GM12878 (cell line): ENCODE results near the gene NUDCD2. TPM values are rescaled to one million over a fixed set of nuclear protein-coding genes. Genes with fewer than 3 reads are reported as not detected.

ENCODE experiments used
- ATAC-seq: fragments of 200-7000 bp; cut with Tn5 transposase; 3 replicates; pipeline ENCODE4 v1.9.1; 2020; ENCODE audit warnings: mild to moderate bottlenecking, moderate library complexity
- BruUV-seq: library from RNA; stranded (reverse); fragments of 400-500 nt; replicated peaks from 2 replicates; lab custom pipeline; 2021; lab: Mats Ljungman, UMichigan
- CTCF ChIA-PET: fragments of 300-600 bp; sonication (Branson Sonifier 250); formaldehyde crosslinking; extraction: SDS; loops from one replicate; lab custom pipeline; 2021; ENCODE audit warnings: inconsistent platforms; lab: Yijun Ruan, JAX
- POLR2A ChIA-PET: fragments of 350-600 bp; formaldehyde crosslinking; extraction: SDS; loops from one replicate; lab custom pipeline; 2021; ENCODE audit warnings: inconsistent platforms; lab: Charles Lee
- RAD21 ChIA-PET: fragments of 300-600 bp; sonication (Branson Sonifier 250); formaldehyde crosslinking; loops from one replicate; lab custom pipeline; 2023; ENCODE audit warnings: antibody characterized with exemption; ENCODE audit not compliant: unreplicated experiment; lab: Charles Lee
- SMC1A ChIA-PET: fragments of 300-600 bp; sonication (Branson Sonifier 250); formaldehyde crosslinking; loops from one replicate; lab custom pipeline; 2023; ENCODE audit not compliant: unreplicated experiment, uncharacterized antibody; lab: Charles Lee
- DNase-seq: peaks from one replicate; pipeline ENCODE4 v3.0.0-alpha.2; 2011; ENCODE audit warnings: low read depth, low spot score
- FAIRE-seq: peaks from 3 replicates; lab custom pipeline; 2011; peaks lifted over from hg19 to GRCh38; lab: Jason Lieb, UNC
- H2AFZ ChIP-seq: 2 replicates; pipeline ENCODE4 v1.6.0; 2011; ENCODE audit warnings: low read depth, low read length, control low read depth; ENCODE audit not compliant: control insufficient read depth
- H3K27ac ChIP-seq: 2 replicates; pipeline ENCODE4 v1.5.1; 2011; ENCODE audit warnings: control low read depth; ENCODE audit not compliant: control insufficient read depth, insufficient read depth
- H3K27me3 ChIP-seq, 2 experiments: replicated peaks in 1 of 2; 2 replicates each; pipeline versions ENCODE4 v1.6.0 to v1.6.1; 2011; ENCODE audit warnings: low read length in 1 of 2; ENCODE audit not compliant: control insufficient read depth in 2 of 2, insufficient read depth in 2 of 2
- H3K36me3 ChIP-seq, 2 experiments: 2 replicates each; pipeline ENCODE4 v1.5.1; 2011; ENCODE audit warnings: low read length in 1 of 2; ENCODE audit not compliant: control insufficient read depth in 2 of 2, insufficient read depth in 2 of 2
- H3K4me1 ChIP-seq: 2 replicates; pipeline ENCODE4 v1.6.1; 2011; ENCODE audit warnings: mild to moderate bottlenecking, low read length, moderate library complexity, mixed read lengths; ENCODE audit not compliant: control insufficient read depth, insufficient read depth
- H3K4me2 ChIP-seq: 2 replicates; pipeline ENCODE4 v1.6.0; 2011; ENCODE audit warnings: control low read depth; ENCODE audit not compliant: control insufficient read depth, insufficient read depth
- H3K4me3 ChIP-seq: fragments of 200-600 bp; sonication (generic); 2 replicates; pipeline ENCODE4 v1.5.1; 2016
- H3K79me2 ChIP-seq: 2 replicates; pipeline ENCODE4 v1.6.0; 2011; ENCODE audit warnings: low read length; ENCODE audit not compliant: control insufficient read depth, insufficient read depth
- H3K9ac ChIP-seq: 2 replicates; pipeline ENCODE4 v1.8.0; 2011; ENCODE audit warnings: low read length, control low read depth, mixed read lengths; ENCODE audit not compliant: control insufficient read depth, insufficient read depth
- H3K9me3 ChIP-seq: replicated peaks from 3 replicates; pipeline ENCODE4 v1.5.1; 2011; ENCODE audit warnings: mild to moderate bottlenecking, low read length; ENCODE audit not compliant: control insufficient read depth, insufficient read depth
- H4K20me1 ChIP-seq: 2 replicates; pipeline ENCODE4 v1.6.0; 2011; ENCODE audit not compliant: control insufficient read depth, insufficient read depth
- ASH2L ChIP-seq: fragments of 300-600, 200-600 bp; sonication (generic); IDR thresholded peaks from 2 replicates; pipeline ENCODE4 v1.6.1; 2017; ENCODE audit warnings: low read depth, mild to moderate bottlenecking, borderline replicate concordance
- CEBPB ChIP-seq, 2 experiments: fragments of 150-350 bp in 1 of 2; IDR thresholded peaks; 2 replicates each; pipeline ENCODE4 v1.6.1; 2012 to 2014; ENCODE audit warnings: low read depth in 2 of 2, low read length in 2 of 2, borderline replicate concordance in 1 of 2, inconsistent platforms in 1 of 2
- HCFC1 ChIP-seq: fragments of 150-350 bp; IDR thresholded peaks from 2 replicates; pipeline ENCODE4 v1.6.1; 2014; ENCODE audit warnings: low read length
- IRF3 ChIP-seq: fragments of 450-650 bp; IDR thresholded peaks from 2 replicates; pipeline ENCODE4 v1.6.1; 2014; ENCODE audit warnings: mild to moderate bottlenecking
- JUNB ChIP-seq: IDR thresholded peaks from 2 replicates; pipeline ENCODE4 v1.6.1; 2016; ENCODE audit warnings: antibody characterized with exemption, mild to moderate bottlenecking
- NFYA ChIP-seq: IDR thresholded peaks from 2 replicates; pipeline ENCODE4 v1.6.1; 2011; ENCODE audit warnings: low read depth, mild to moderate bottlenecking, low read length, improper control_type of control experiment, borderline replicate concordance
- PBX3 ChIP-seq: IDR thresholded peaks from 2 replicates; pipeline ENCODE4 v1.6.1; 2011; ENCODE audit warnings: mild to moderate bottlenecking, low read depth, low read length, moderate library complexity; ENCODE audit not compliant: insufficient replicate concordance
- PML ChIP-seq: IDR thresholded peaks from 2 replicates; pipeline ENCODE4 v1.6.1; 2012; ENCODE audit warnings: low read length, inconsistent platforms
- YBX1 ChIP-seq: fragments of 450-650 bp; IDR thresholded peaks from 2 replicates; pipeline ENCODE4 v1.6.1; 2016; ENCODE audit warnings: antibody characterized with exemption
- ZNF24 ChIP-seq: fragments of 450-650 bp; IDR thresholded peaks from 2 replicates; pipeline ENCODE4 v1.6.1; 2017; ENCODE audit warnings: antibody characterized with exemption, mild to moderate bottlenecking
- WGBS: methylation state at CpG from one replicate; pipeline ENCODE4 v1.1.6; 2016; ENCODE audit warnings: low lambda C conversion rate; ENCODE audit not compliant: insufficient replicate concordance, insufficient coverage; ENCODE audit errors: missing lambda C conversion rate; 5-methylcytosine and 5-hydroxymethylcytosine counted together
- in situ Hi-C: fragments of 300-500 bp; cut with MboI; formaldehyde crosslinking; loops from 9 replicates; pipeline ENCODE4 v1.14.3; 2018; ENCODE audit warnings: mixed read lengths
- intact Hi-C: fragments of 100-400 bp; cut with micrococcal nuclease; formaldehyde crosslinking; loops from one replicate; pipeline ENCODE4 v1.14.2; 2022; ENCODE audit not compliant: unreplicated experiment
- polyA plus RNA-seq, 11 experiments: library from polyadenylated mRNA; depleted of rRNA in 4 of 11; unstranded in 6 of 11; stranded (reverse) in 5 of 11; fragments of >200 nt; fragmentation: Nextera tagmentation in 4 of 11; fragmentation: Illumina TruSeq in 1 of 11; extraction: Ambion mirVana in 4 of 11; extraction: Trizol in 1 of 11; gene quantifications; 1 replicate in 1 of 11; 2 replicates in 10 of 11; pipeline versions ENCODE4 v1.2.1 to v1.2.3, GENCODE V29; 2011 to 2016; ENCODE audit warnings: inconsistent platforms in 2 of 11, missing spikeins in 2 of 11, low read depth in 1 of 11
- total RNA-seq, 4 experiments: library from RNA; depleted of rRNA in 3 of 4; stranded (reverse); fragments of >200 nt in 3 of 4; fragmentation: Illumina TruSeq in 1 of 4; extraction: Trizol in 1 of 4; gene quantifications; 2 replicates each; pipeline versions ENCODE4 v1.2.1 to v1.2.3, GENCODE V29; 2013 to 2021
- TF ChIP-seq, protein P1 (sequence below): fragments of 450-650 bp; IDR thresholded peaks from 2 replicates; pipeline ENCODE4 v1.6.1; 2018; ENCODE audit warnings: borderline replicate concordance, mild to moderate bottlenecking; ENCODE audit not compliant: partially characterized antibody
- TF ChIP-seq, protein P2 (sequence below): fragments of 450-650 bp; IDR thresholded peaks from 2 replicates; pipeline ENCODE4 v1.6.1; 2016; ENCODE audit warnings: mild to moderate bottlenecking
- TF ChIP-seq, protein P3 (sequence below): fragments of 450-650 bp; IDR thresholded peaks from 2 replicates; pipeline ENCODE4 v1.6.1; 2017; ENCODE audit warnings: antibody characterized with exemption, mild to moderate bottlenecking, moderate library complexity

The NUDCD2 gene
- total and polyA plus RNA-seq, 10 of the 15 experiments (the other 5 are each of a cell fraction or from before 2014, with no cell fraction given): 9.1 to 133 (median 24.6) TPM

DNA sequence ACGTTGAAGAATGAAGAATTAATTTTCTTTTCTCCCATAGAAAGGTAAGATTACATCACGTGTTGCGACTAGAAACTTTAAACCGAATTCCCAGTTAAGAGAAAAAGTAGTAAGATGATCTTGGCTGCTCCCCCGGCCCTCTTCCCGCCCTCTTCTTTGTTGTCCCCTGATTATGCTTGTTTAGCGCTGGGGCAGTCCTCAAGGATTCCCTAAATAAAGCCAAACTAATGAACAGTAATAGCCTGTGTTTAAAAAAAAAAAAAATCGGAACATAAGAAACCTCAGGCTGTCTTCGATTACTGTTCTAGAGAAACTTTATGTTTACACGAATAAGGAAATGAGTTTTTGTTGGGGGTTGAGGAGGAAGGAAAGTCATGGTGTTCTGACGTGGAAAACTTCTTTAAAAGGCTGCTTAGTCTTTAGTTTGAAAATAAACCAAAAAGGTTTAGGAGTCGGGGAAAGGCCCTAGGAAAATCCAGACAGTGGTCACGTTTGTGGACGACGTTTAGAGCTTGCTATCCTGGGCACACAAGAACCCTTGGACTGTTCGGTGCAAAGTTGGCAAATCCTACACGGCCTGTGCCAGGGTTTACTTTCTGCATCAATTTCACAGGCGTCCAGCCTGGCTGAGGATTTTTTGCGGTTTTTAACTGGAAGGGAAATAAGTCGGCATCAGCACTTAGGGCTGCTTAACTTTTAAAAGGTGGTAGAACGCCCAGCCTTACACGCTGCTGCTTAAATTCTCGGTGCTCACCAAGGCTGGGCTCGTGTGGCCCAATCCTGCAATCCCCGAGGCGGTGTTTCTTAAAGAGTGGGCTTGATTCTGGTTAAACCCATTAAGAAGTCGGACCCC lies 44.4 kb upstream of the NUDCD2 start:
- peak; percentile 33 for ATAC-seq
- H4K20me1 ChIP-seq: no peaks in the 10 kb centered on the region
- ChIA-PET RAD21 (interaction anchor here (1.0 to 2.1 kb wide), 3 partner anchors 29 to 44 kb away, joined by 3 to 22 read pairs (median 3); partner anchors contain the start of genes HMMR and NUDCD2), POLR2A (interaction anchor here (1.0 to 4.6 kb wide), 6 partner anchors 12 to 67 kb away, joined by 3 to 61 read pairs (median 4); partner anchors contain the start of genes CCNG1, HMMR and NUDCD2), SMC1A (interaction anchor here (1.2 to 3.7 kb wide), 5 partner anchors 21 to 66 kb away, joined by 3 to 14 read pairs (median 4); partner anchors contain the start of gene HMMR), CTCF (interaction anchor here (1.7 to 3.0 kb wide), 2 partner anchors 15 to 30 kb away, joined by 7 to 14 read pairs; no protein-coding TSS in a partner anchor)
- peak overlapping the region; percentile 84 for H3K4me3 ChIP-seq
- H3K27me3 ChIP-seq: no peaks in the 10 kb centered on the region
- peaks cover 3% of the 10 kb centered on the region; the same call in 1 of the 2 replicates for H3K4me1 ChIP-seq
- no peaks in the 10 kb centered on the region for H3K36me3 ChIP-seq
- FAIRE-seq: no peak
- H3K27ac ChIP-seq: peak overlapping the region; percentile 43
- WGBS: under 1% methylated on average over 27 of the region's 27 CpGs
- peak overlapping the region; percentile 93 for H3K4me2 ChIP-seq
- no TSS peak for BruUV-seq
- H3K9ac ChIP-seq: peak overlapping the region; percentile 93
- no peaks in the 10 kb centered on the region for H3K9me3 ChIP-seq
- peaks cover 47% of the 10 kb centered on the region for H3K79me2 ChIP-seq
- H2AFZ ChIP-seq: peak overlapping the region; percentile 89
- intact Hi-C loops: no loop called here
- DNase-seq: no peak
- in situ Hi-C loops: no loop called here
- no peak for TF ChIP-seq YBX1
- TF ChIP-seq HCFC1: no peak
- TF ChIP-seq NFYA: no peak
- TF ChIP-seq ASH2L: no peak
- TF ChIP-seq PBX3: no peak
- no peak for TF ChIP-seq CEBPB (IDR thresholded peaks at IDR 0.05; ENCODE audit: borderline replicate concordance in 1 of 2, low read depth in 2 of 2, low read length in 2 of 2)
- TF ChIP-seq, protein P1, sequence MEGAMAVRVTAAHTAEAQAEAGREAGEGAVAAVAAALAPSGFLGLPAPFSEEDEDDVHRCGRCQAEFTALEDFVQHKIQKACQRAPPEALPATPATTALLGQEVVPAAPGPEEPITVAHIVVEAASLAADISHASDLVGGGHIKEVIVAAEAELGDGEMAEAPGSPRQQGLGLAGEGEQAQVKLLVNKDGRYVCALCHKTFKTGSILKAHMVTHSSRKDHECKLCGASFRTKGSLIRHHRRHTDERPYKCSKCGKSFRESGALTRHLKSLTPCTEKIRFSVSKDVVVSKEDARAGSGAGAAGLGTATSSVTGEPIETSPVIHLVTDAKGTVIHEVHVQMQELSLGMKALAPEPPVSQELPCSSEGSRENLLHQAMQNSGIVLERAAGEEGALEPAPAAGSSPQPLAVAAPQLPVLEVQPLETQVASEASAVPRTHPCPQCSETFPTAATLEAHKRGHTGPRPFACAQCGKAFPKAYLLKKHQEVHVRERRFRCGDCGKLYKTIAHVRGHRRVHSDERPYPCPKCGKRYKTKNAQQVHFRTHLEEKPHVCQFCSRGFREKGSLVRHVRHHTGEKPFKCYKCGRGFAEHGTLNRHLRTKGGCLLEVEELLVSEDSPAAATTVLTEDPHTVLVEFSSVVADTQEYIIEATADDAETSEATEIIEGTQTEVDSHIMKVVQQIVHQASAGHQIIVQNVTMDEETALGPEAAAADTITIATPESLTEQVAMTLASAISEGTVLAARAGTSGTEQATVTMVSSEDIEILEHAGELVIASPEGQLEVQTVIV: no peak
- TF ChIP-seq, protein P2, sequence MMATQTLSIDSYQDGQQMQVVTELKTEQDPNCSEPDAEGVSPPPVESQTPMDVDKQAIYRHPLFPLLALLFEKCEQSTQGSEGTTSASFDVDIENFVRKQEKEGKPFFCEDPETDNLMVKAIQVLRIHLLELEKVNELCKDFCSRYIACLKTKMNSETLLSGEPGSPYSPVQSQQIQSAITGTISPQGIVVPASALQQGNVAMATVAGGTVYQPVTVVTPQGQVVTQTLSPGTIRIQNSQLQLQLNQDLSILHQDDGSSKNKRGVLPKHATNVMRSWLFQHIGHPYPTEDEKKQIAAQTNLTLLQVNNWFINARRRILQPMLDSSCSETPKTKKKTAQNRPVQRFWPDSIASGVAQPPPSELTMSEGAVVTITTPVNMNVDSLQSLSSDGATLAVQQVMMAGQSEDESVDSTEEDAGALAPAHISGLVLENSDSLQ: no peak
- TF ChIP-seq JUNB: no peak
- TF ChIP-seq PML: no peak; the same call in 1 of the 2 replicates
- TF ChIP-seq IRF3: no peak
- TF ChIP-seq, protein P3, sequence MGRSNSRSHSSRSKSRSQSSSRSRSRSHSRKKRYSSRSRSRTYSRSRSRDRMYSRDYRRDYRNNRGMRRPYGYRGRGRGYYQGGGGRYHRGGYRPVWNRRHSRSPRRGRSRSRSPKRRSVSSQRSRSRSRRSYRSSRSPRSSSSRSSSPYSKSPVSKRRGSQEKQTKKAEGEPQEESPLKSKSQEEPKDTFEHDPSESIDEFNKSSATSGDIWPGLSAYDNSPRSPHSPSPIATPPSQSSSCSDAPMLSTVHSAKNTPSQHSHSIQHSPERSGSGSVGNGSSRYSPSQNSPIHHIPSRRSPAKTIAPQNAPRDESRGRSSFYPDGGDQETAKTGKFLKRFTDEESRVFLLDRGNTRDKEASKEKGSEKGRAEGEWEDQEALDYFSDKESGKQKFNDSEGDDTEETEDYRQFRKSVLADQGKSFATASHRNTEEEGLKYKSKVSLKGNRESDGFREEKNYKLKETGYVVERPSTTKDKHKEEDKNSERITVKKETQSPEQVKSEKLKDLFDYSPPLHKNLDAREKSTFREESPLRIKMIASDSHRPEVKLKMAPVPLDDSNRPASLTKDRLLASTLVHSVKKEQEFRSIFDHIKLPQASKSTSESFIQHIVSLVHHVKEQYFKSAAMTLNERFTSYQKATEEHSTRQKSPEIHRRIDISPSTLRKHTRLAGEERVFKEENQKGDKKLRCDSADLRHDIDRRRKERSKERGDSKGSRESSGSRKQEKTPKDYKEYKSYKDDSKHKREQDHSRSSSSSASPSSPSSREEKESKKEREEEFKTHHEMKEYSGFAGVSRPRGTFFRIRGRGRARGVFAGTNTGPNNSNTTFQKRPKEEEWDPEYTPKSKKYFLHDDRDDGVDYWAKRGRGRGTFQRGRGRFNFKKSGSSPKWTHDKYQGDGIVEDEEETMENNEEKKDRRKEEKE: no peak
- no peak for TF ChIP-seq ZNF24
